RKO (cell line): ENCODE results near the gene OGDH.

Experiments used
- DNase-seq: peaks from one replicate; pipeline ENCODE4 v3.0.0-alpha.2; 2016; ENCODE audit warnings: low spot score

The OGDH gene

GRCh38 chr7:44618045-44618444, 11.6 kb downstream of the OGDH start:
- no peak for DNase-seq

- no peak for DNase-seq
Measured at GRCh38 chr7:44618753-44619152, 12.3 kb downstream of the OGDH start.

GRCh38 chr7:44621034-44621749, 14.8 kb downstream of the OGDH start:
- no peak for DNase-seq

- no peak for DNase-seq
Measured at GRCh38 chr7:44621750-44622103, 15.3 kb downstream of the OGDH start.

- no peak for DNase-seq
Measured at GRCh38 chr7:44622342-44623151, 16.1 kb downstream of the OGDH start.

GRCh38 chr7:44624318-44624717, 17.9 kb downstream of the OGDH start:
- DNase-seq = no peak

- no peak for DNase-seq
Measured at GRCh38 chr7:44625526-44626471, 19.4 kb downstream of the OGDH start.

- no peak for DNase-seq
Measured at GRCh38 chr7:44626620-44627019, 20.2 kb downstream of the OGDH start.

- DNase-seq = no peak
Measured at GRCh38 chr7:44629829-44630522, 23.5 kb downstream of the OGDH start.

- no peak for DNase-seq
Measured at GRCh38 chr7:44630792-44631457, 24.5 kb downstream of the OGDH start.

GRCh38 chr7:44631458-44632115, 25.2 kb downstream of the OGDH start:
- DNase-seq = no peak

- no peak for DNase-seq
Measured at GRCh38 chr7:44632196-44632595, 25.8 kb downstream of the OGDH start.

GRCh38 chr7:44633254-44634186, 27.1 kb downstream of the OGDH start:
- DNase-seq = no peak

GRCh38 chr7:44634187-44634838, 27.9 kb downstream of the OGDH start:
- no peak for DNase-seq

- no peak for DNase-seq
Measured at GRCh38 chr7:44634839-44635591, 28.6 kb downstream of the OGDH start.

GRCh38 chr7:44636041-44636584, 29.7 kb downstream of the OGDH start:
- DNase-seq = no peak

- DNase-seq = no peak
Measured at GRCh38 chr7:44636926-44637325, 30.5 kb downstream of the OGDH start.
